Spleen (tissue), 7 donors: ENCODE measurements around the gene DSG1.

Source experiments
- POLR2A ChIP-seq, 3 donors: fragments of 450-650 bp; IDR thresholded peaks; one replicate each; pipeline ENCODE4 v1.5.1; 2017; ENCODE audit warnings: antibody characterized with exemption in 3 of 3, mild to moderate bottlenecking in 1 of 3
- TF ChIP-seq, protein P1 (sequence below), 11 experiments: fragments of 200-600 bp in 7 of 11; fragments of 450-650 bp in 4 of 11; sonication (generic) in 4 of 11; IDR thresholded peaks in 8 of 11; conservative IDR thresholded peaks in 3 of 11; 1 replicate in 7 of 11; 2 replicates in 4 of 11; pipeline versions ENCODE4 v1.4.0 to v1.8.0; 2016 to 2021; ENCODE audit warnings: antibody characterized with exemption in 11 of 11, inconsistent platforms in 4 of 11, mild to moderate bottlenecking in 1 of 11
- donor health status: DM: no; HTN: no; CAD: no; lungs with moderate emphysema.
- donor health status: DM: no; HTN: no; CAD: no.
- donor health status: DM: no; HTN: no; CAD: no.

DNA sequence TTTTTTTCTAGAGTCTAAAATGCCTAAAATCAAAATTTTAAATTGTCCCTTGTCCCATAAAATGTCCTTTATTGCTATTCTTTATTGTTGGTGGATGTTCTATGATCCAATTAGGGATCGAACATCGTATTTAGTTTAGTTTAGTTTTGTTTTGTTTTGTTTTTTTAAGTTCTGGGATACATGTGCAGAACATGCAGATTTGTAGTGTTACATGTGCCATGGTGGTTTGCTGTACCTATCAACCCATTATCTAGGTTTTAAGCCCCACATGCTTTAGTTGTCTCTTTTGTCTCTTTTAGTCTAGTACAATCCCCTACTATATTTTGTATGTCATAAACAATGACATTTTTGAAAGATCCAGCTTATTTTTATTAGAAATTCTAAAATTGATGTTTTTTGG lies 8.8 kb upstream of the DSG1 start:
- no peak for TF ChIP-seq POLR2A (IDR thresholded peaks at IDR 0.05)
- TF ChIP-seq, protein P1, sequence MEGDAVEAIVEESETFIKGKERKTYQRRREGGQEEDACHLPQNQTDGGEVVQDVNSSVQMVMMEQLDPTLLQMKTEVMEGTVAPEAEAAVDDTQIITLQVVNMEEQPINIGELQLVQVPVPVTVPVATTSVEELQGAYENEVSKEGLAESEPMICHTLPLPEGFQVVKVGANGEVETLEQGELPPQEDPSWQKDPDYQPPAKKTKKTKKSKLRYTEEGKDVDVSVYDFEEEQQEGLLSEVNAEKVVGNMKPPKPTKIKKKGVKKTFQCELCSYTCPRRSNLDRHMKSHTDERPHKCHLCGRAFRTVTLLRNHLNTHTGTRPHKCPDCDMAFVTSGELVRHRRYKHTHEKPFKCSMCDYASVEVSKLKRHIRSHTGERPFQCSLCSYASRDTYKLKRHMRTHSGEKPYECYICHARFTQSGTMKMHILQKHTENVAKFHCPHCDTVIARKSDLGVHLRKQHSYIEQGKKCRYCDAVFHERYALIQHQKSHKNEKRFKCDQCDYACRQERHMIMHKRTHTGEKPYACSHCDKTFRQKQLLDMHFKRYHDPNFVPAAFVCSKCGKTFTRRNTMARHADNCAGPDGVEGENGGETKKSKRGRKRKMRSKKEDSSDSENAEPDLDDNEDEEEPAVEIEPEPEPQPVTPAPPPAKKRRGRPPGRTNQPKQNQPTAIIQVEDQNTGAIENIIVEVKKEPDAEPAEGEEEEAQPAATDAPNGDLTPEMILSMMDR (IDR thresholded peaks at IDR 0.05 in 8 of 11, conservative IDR thresholded peaks at IDR 0.05 in 3 of 11): no peak
